GM10248 (cell line): ENCODE data around the gene ANTXR1.

Experiments
- CTCF ChIA-PET: fragments of 300-600 bp; sonication (Branson Sonifier 250); formaldehyde crosslinking; extraction: SDS; loops from one replicate; lab custom pipeline; 2021; ENCODE audit warnings: antibody characterized with exemption; lab: Yijun Ruan, JAX
- POLR2A ChIA-PET: fragments of 350-650 bp; sonication (Branson Sonifier 250); formaldehyde crosslinking; extraction: SDS; loops from one replicate; lab custom pipeline; 2020; ENCODE audit warnings: antibody characterized with exemption; lab: Yijun Ruan, JAX
- DNase-seq: peaks from one replicate; pipeline ENCODE4 v3.0.0; 2012; ENCODE audit errors: extremely low spot score
- TF ChIP-seq, protein P1 (sequence below): IDR thresholded peaks from 2 replicates; pipeline ENCODE4 v1.5.1; 2012; ENCODE audit warnings: mild to moderate bottlenecking, low read depth; ENCODE audit errors: extremely low read depth, missing control alignments, control extremely low read depth

ANTXR1 gene

DNA sequence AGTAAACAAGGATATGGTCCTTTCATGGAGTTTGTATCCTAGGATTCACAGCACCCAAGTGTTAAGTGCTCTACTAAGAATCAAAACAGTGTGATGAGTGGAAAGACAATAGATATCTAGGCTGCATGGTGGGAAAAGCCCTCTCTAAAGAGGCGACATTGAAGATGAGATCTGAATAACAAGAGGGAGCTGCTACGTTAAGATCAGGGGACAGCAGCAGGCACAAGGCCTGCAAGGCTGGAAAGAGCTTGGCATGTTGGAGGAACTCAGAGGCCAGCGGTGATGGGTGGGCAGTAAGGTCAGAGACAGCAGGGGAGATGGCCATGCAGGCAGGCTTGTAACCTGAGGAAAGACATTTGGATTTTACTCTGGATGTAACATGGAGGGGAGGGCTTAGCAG, 196.5 kb downstream of the ANTXR1 start:
- TF ChIP-seq, protein P1, sequence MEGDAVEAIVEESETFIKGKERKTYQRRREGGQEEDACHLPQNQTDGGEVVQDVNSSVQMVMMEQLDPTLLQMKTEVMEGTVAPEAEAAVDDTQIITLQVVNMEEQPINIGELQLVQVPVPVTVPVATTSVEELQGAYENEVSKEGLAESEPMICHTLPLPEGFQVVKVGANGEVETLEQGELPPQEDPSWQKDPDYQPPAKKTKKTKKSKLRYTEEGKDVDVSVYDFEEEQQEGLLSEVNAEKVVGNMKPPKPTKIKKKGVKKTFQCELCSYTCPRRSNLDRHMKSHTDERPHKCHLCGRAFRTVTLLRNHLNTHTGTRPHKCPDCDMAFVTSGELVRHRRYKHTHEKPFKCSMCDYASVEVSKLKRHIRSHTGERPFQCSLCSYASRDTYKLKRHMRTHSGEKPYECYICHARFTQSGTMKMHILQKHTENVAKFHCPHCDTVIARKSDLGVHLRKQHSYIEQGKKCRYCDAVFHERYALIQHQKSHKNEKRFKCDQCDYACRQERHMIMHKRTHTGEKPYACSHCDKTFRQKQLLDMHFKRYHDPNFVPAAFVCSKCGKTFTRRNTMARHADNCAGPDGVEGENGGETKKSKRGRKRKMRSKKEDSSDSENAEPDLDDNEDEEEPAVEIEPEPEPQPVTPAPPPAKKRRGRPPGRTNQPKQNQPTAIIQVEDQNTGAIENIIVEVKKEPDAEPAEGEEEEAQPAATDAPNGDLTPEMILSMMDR: no peak
- DNase-seq: no peak
- ChIA-PET CTCF (interaction anchor here (1.2 kb wide), 1 partner anchor 12 kb away, joined by 3 read pairs; no protein-coding TSS in a partner anchor), POLR2A (no interaction called here)

DNA sequence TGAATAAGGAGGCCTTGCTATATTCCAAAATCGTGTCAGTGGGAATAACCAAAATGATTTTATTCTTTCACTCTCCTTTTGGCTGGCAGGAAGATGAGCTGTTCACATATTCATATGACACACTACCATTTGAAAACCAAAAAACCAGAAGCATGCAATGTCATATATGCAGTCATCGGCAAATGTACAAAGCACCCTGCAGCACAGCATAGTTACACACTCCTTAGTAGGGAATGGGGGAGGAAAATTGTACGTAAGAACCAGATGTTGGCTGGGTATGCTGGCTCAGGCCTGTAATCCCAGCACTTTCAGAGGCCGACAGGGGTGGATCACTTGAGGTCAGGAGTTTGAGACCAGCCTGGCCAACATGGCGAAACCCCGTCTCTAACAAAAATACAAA, 197.4 kb downstream of the ANTXR1 start:
- ChIA-PET POLR2A (no interaction called here), CTCF (interaction anchor here (1.2 kb wide), 1 partner anchor 13 kb away, joined by 3 read pairs; no protein-coding TSS in a partner anchor)
- TF ChIP-seq, protein P1: no peak
- DNase-seq: no peak

DNA sequence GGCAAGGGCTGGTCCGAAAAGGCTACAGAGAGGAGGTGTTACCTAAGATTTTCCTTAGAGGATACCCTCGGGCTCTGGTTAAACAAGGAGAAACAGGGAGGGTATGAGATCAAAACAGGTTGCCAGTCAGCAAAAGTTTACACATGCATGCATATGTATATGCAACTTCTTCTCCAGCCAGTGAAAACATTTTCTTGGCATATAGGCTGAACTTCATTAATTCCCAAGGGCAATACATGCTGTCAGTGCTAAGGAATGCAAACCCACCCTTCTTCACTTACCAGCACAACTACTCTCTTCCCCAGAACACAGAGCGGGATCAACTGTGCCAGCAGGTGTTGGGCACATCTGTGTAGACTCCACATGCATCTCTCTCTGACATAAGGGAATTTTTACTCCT, 198.1 kb downstream of the ANTXR1 start:
- TF ChIP-seq, protein P1: no peak
- DNase-seq: no peak
- ChIA-PET POLR2A (no interaction called here), CTCF (no interaction called here)

DNA sequence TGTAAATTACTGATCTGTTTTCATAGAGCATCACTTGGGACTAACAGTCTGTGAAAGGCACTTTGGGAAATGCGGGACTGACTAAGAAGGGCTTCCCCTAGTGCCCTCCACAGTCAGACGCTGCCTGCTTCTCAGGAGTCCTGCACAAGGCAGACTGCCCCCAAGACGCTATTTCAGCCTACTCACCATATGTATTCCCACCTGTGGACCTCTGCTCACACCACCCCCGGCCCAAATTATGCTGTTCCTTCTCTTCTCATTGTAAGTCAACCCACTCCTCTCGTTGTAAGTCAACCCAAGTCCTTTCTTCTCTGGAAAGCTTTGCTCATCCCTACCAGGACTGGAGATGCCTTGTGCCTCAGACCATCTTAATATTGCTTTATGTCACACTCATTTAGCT, 198.7 kb downstream of the ANTXR1 start:
- CTCF ChIA-PET: interaction anchor here (0.7 kb wide), 1 partner anchor 31 kb away, joined by 3 read pairs; no protein-coding TSS in a partner anchor

DNA sequence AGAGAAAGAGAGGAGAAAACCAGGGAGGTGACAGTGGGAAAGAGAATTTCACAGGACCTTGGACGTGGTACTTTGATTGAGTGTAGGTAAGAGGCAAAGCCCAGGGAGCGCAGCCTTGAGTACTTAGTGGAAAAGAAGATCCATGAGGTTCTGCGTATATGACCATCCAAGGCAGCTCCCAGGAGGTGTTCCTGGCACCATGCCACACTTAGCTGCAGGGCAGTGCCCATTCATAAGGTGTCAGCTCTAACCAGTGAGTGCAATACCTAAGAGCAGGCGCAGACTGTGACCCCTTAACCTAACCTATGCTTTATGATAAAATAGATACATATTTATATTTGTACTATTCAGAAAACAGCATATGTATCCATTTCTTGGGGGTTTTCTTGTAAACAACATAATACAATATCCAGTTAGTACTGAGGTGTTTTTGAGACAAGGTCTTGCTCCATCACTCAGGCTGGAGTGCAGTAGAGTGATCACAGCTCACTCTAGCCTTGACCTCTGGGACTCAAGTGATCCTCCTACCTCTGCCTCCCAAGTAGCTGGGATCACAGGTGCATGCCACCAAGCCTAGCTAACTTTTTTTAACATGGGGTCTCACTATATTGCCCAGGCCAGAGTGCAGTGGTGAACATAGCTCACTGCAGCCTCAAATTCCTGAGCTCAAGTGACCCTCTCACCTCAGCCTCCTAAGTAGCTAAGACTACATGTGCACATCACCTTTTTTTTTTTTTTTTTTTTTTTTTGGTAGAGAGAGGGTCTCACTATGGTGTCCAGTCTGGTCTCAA, 199.5 kb downstream of the ANTXR1 start:
- CTCF ChIA-PET: interaction anchor here (0.7 to 1.2 kb wide), 3 partner anchors 30 to 59 kb away, joined by 3 read pairs; no protein-coding TSS in a partner anchor
- DNase-seq: no peak
- TF ChIP-seq, protein P1: no peak
- POLR2A ChIA-PET: no interaction called here

More for the DNA sequence above, 198.7 kb downstream of the ANTXR1 start:
- TF ChIP-seq, protein P1: no peak
- no peak for DNase-seq
- POLR2A ChIA-PET: no interaction called here

DNA sequence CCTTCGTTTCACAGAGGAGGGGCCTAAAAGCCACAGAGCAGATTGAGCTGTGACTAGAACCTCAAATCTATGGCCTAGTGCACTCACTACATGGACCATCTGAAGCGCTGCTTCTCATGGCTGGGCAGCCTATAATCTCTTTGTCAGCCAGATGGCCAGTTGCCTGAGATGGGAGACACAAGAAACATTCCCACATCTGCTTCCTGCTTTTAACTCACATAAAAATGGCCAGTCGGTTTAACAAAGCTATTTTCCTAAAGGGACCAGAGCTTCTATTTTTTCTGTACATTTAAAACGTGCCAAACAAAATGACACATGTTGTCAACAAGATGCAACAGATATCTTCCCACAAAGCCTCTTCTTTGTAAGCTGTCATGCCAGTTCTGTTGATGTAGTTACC, 200.2 kb downstream of the ANTXR1 start:
- POLR2A ChIA-PET: no interaction called here
- CTCF ChIA-PET: interaction anchor here (1.2 to 1.6 kb wide), 2 partner anchors 20 to 58 kb away, joined by 3 read pairs; no protein-coding TSS in a partner anchor
- TF ChIP-seq, protein P1: no peak
- no peak for DNase-seq
